ENCODE data around the gene TGDS.

Gene TGDS

GRCh38 chr13:94549232-94550061 is 46.5 kb downstream of the TGDS start:
- peaks cover 8% of the 10 kb centered on the region for H3K9me3 Mint-ChIP-seq
- peak overlapping the region; percentile 97 for H3K27ac Mint-ChIP-seq
- H3K4me3 Mint-ChIP-seq: peak overlapping the region; percentile 90

GRCh38 chr13:94548821-94549231 is 47.1 kb downstream of the TGDS start:
- Mint-ChIP-seq H3K27me3 (ENCODE audit: low read depth, poor library complexity) (peaks cover 10% of the 10 kb centered on the region), H3K9me3 (peaks cover 8% of the 10 kb centered on the region), H3K36me3 (ENCODE audit: low read depth) (peaks cover 5% of the 10 kb centered on the region), H3K4me3 (peak overlapping the region; percentile 90), H3K4me1 (peaks cover 27% of the 10 kb centered on the region), H3K27ac (peak overlapping the region; percentile 89)
- no peak for DNase-seq
- TF ChIP-seq CTCF (IDR thresholded peaks at IDR 0.05): no peak

More at GRCh38 chr13:94549232-94550061, 46.5 kb downstream of the TGDS start:
- H3K36me3 Mint-ChIP-seq (ENCODE audit: low read depth): peaks cover 5% of the 10 kb centered on the region
- no peak for TF ChIP-seq CTCF (IDR thresholded peaks at IDR 0.05)
- peak; percentile 93 for DNase-seq
- peaks cover 22% of the 10 kb centered on the region for H3K4me1 Mint-ChIP-seq
- peaks cover 10% of the 10 kb centered on the region for H3K27me3 Mint-ChIP-seq (ENCODE audit: low read depth, poor library complexity)

- H3K9me3 Mint-ChIP-seq: peaks cover 8% of the 10 kb centered on the region
- peaks cover 27% of the 10 kb centered on the region for H3K4me1 Mint-ChIP-seq
- peaks cover 10% of the 10 kb centered on the region for H3K27me3 Mint-ChIP-seq (ENCODE audit: low read depth, poor library complexity)
- H3K36me3 Mint-ChIP-seq (ENCODE audit: low read depth): peaks cover 5% of the 10 kb centered on the region
- H3K27ac Mint-ChIP-seq: peak overlapping the region; percentile 61
- TF ChIP-seq CTCF (IDR thresholded peaks at IDR 0.05): no peak
- DNase-seq: no peak
- peak overlapping the region; percentile 90 for H3K4me3 Mint-ChIP-seq
These were observed 47.6 kb downstream of the TGDS start for GRCh38 chr13:94548382-94548781.

- peak overlapping the region; percentile 58 for H3K27ac Mint-ChIP-seq
- no peak for DNase-seq
- peaks cover 27% of the 10 kb centered on the region for H3K4me1 Mint-ChIP-seq
- peaks cover 10% of the 10 kb centered on the region for H3K27me3 Mint-ChIP-seq (ENCODE audit: low read depth, poor library complexity)
- H3K9me3 Mint-ChIP-seq: peaks cover 8% of the 10 kb centered on the region
- peaks cover 5% of the 10 kb centered on the region for H3K36me3 Mint-ChIP-seq (ENCODE audit: low read depth)
- no peak overlapping the region for H3K4me3 Mint-ChIP-seq
- no peak for TF ChIP-seq CTCF (IDR thresholded peaks at IDR 0.05)
These were observed 49.7 kb downstream of the TGDS start for GRCh38 chr13:94546061-94546839.

GRCh38 chr13:94544922-94545321 is 51.0 kb downstream of the TGDS start:
- Mint-ChIP-seq H3K27ac (no peak overlapping the region), H3K36me3 (ENCODE audit: low read depth) (peaks cover 5% of the 10 kb centered on the region), H3K27me3 (ENCODE audit: low read depth, poor library complexity) (peaks cover 7% of the 10 kb centered on the region), H3K4me1 (peaks cover 19% of the 10 kb centered on the region), H3K4me3 (no peak overlapping the region), H3K9me3 (peaks cover 8% of the 10 kb centered on the region)
- no peak for TF ChIP-seq CTCF (IDR thresholded peaks at IDR 0.05)
- DNase-seq: no peak

Measured in nephron progenitor cell (in vitro differentiated cells).